PC-9 (cell line): ENCODE data around the gene COL8A2.

Source experiments
- CTCF ChIP-seq: fragments of 200-600 bp; sonication (generic); conservative IDR thresholded peaks from 2 replicates; pipeline ENCODE4 v1.6.1; 2017; ENCODE audit warnings: mixed run types, antibody characterized with exemption, mild to moderate bottlenecking, moderate library complexity
- EZH2 ChIP-seq: fragments of 200-600 bp; sonication (generic); IDR thresholded peaks from 2 replicates; pipeline ENCODE4 v1.8.0; 2017; ENCODE audit warnings: antibody characterized with exemption, low read depth

- no peak for TF ChIP-seq CTCF
- TF ChIP-seq EZH2: no peak
These were observed 44.8 kb downstream of the COL8A2 start for GRCh38 chr1:36080236-36080635.
